NCI-H1694 treated with DMSO at 0.1 percent for 48 hours (cell line): ENCODE results near the gene HS1BP3.

Source experiments
- DNase-seq: peaks from one replicate; lab custom pipeline; 2025; lab: John Stamatoyannopoulos, UW

The HS1BP3 gene

GRCh38 chr2:20617892-20618467 is 32.9 kb downstream of the HS1BP3 start:
- DNase-seq = no peak

- DNase-seq = no peak
These were observed 33.8 kb downstream of the HS1BP3 start for GRCh38 chr2:20617081-20617575.

GRCh38 chr2:20616341-20616871 is 34.5 kb downstream of the HS1BP3 start:
- DNase-seq = no peak

GRCh38 chr2:20615466-20616241 is 35.2 kb downstream of the HS1BP3 start:
- no peak for DNase-seq

- DNase-seq = no peak
These were observed 35.8 kb downstream of the HS1BP3 start for GRCh38 chr2:20615068-20615465.

- DNase-seq = no peak
These were observed 36.5 kb downstream of the HS1BP3 start for GRCh38 chr2:20614201-20615067.

- DNase-seq = no peak
These were observed 37.7 kb downstream of the HS1BP3 start for GRCh38 chr2:20612925-20613916.

- DNase-seq = no peak
These were observed 39.0 kb downstream of the HS1BP3 start for GRCh38 chr2:20611844-20612356.

GRCh38 chr2:20611077-20611843 is 39.6 kb downstream of the HS1BP3 start:
- DNase-seq = no peak

- DNase-seq = no peak
These were observed 40.9 kb downstream of the HS1BP3 start for GRCh38 chr2:20609995-20610357.

- peak; percentile 78 for DNase-seq
These were observed 41.4 kb downstream of the HS1BP3 start for GRCh38 chr2:20609349-20609994.

GRCh38 chr2:20608666-20609348 is 42.1 kb downstream of the HS1BP3 start:
- no peak for DNase-seq

- no peak for DNase-seq
These were observed 43.5 kb downstream of the HS1BP3 start for GRCh38 chr2:20607446-20607845.

- no peak for DNase-seq
These were observed 44.7 kb downstream of the HS1BP3 start for GRCh38 chr2:20606198-20606597.

- DNase-seq = no peak
These were observed 45.9 kb downstream of the HS1BP3 start for GRCh38 chr2:20604951-20605381.

- DNase-seq = no peak
These were observed 46.4 kb downstream of the HS1BP3 start for GRCh38 chr2:20604401-20604911.

GRCh38 chr2:20603791-20604190 is 47.1 kb downstream of the HS1BP3 start:
- no peak for DNase-seq

GRCh38 chr2:20602803-20603202 is 48.1 kb downstream of the HS1BP3 start:
- no peak for DNase-seq
